Lower leg skin (tissue), 3 donors: ENCODE data around the gene LALBA.

Experiments
- POLR2A ChIP-seq, 2 donors: fragments of 450-650 bp; IDR thresholded peaks; one replicate each; pipeline ENCODE4 v1.6.1; 2016 to 2017; ENCODE audit warnings: antibody characterized with exemption in 2 of 2, mild to moderate bottlenecking in 1 of 2, moderate library complexity in 1 of 2
- TF ChIP-seq, protein P1 (sequence below), 3 donors: fragments of 450-650 bp; IDR thresholded peaks; one replicate each; pipeline ENCODE4 v1.5.1; 2016; ENCODE audit warnings: antibody characterized with exemption in 3 of 3, mild to moderate bottlenecking in 3 of 3, moderate library complexity in 2 of 3

DNA sequence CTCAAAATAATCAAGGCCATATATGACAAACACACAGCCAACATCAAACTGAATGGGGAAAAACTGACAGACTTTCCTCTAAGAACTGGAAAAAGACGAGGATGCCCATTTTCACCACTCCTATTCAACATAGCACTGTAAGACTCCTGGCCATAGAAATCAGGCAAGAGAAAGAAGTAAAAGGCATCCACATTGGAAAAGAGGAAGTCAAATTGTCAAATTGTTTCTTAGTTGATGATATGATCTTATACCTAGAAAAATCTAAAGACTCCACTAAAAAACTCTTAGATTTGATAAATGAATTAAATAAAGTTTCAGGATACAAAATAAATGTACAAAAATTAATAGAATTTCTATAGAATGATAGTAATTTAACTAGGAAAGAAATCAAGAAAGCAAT is 33.2 kb downstream of the LALBA start:
- TF ChIP-seq, protein P1, sequence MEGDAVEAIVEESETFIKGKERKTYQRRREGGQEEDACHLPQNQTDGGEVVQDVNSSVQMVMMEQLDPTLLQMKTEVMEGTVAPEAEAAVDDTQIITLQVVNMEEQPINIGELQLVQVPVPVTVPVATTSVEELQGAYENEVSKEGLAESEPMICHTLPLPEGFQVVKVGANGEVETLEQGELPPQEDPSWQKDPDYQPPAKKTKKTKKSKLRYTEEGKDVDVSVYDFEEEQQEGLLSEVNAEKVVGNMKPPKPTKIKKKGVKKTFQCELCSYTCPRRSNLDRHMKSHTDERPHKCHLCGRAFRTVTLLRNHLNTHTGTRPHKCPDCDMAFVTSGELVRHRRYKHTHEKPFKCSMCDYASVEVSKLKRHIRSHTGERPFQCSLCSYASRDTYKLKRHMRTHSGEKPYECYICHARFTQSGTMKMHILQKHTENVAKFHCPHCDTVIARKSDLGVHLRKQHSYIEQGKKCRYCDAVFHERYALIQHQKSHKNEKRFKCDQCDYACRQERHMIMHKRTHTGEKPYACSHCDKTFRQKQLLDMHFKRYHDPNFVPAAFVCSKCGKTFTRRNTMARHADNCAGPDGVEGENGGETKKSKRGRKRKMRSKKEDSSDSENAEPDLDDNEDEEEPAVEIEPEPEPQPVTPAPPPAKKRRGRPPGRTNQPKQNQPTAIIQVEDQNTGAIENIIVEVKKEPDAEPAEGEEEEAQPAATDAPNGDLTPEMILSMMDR (IDR thresholded peaks at IDR 0.05): no peak
- TF ChIP-seq POLR2A (IDR thresholded peaks at IDR 0.05): no peak
